Panc1 (cell line): Measurements from ENCODE around the gene CDKN3. TPM values are rescaled to one million over a fixed set of nuclear protein-coding genes. Genes with fewer than 3 reads are reported as not detected.
"Not testable (repeated sequence)": the region's sequence is repeated elsewhere in the genome, so short reads cannot be mapped to it uniquely, and the experiment has no call there.

Experiments used
- ATAC-seq: fragments of 200-7000 bp; cut with Tn5 transposase; 2 replicates; pipeline ENCODE4 v1.9.1; 2020; ENCODE audit warnings: mild to moderate bottlenecking, moderate library complexity
- BruUV-seq: library from RNA; stranded (reverse); fragments of 400-500 nt; replicated peaks from 2 replicates; lab custom pipeline; 2021; lab: Mats Ljungman, UMichigan
- CTCF ChIA-PET: fragments of 300-600 bp; sonication (Branson Sonifier 250); formaldehyde crosslinking; loops from one replicate; lab custom pipeline; 2022; ENCODE audit warnings: antibody characterized with exemption; lab: Charles Lee
- POLR2A ChIA-PET: fragments of 300-600 bp; sonication (Branson Sonifier 250); formaldehyde crosslinking; loops from one replicate; lab custom pipeline; 2022; ENCODE audit warnings: antibody characterized with exemption; lab: Charles Lee
- DNase-seq: peaks from one replicate; pipeline ENCODE4 v3.0.0-alpha.2; 2010; ENCODE audit warnings: low read depth, low spot score
- H3K27ac ChIP-seq: 2 replicates; pipeline ENCODE4 v1.5.1; 2011; ENCODE audit warnings: mild to moderate bottlenecking, low read length, inconsistent platforms
- H3K27me3 ChIP-seq: fragments of 200-500 bp; sonication (Bioruptor generic); 2 replicates; pipeline ENCODE4 v1.6.0; 2014; ENCODE audit warnings: low read length, inconsistent platforms; ENCODE audit not compliant: control insufficient read depth, insufficient read depth
- H3K36me3 ChIP-seq: fragments of 200-500 bp; sonication (Bioruptor generic); 2 replicates; pipeline ENCODE4 v1.5.1; 2014; ENCODE audit warnings: inconsistent platforms, mild to moderate bottlenecking, low read length, moderate library complexity; ENCODE audit not compliant: control insufficient read depth, insufficient read depth
- H3K4me1 ChIP-seq: 2 replicates; pipeline ENCODE4 v1.5.1; 2011; ENCODE audit warnings: inconsistent platforms, mild to moderate bottlenecking, low read length, moderate library complexity; ENCODE audit not compliant: control insufficient read depth, insufficient read depth
- H3K4me3 ChIP-seq, 2 experiments: 2 replicates each; pipeline ENCODE4 v1.5.1; 2011 to 2012; ENCODE audit warnings: low read depth in 2 of 2, low read length in 2 of 2, mild to moderate bottlenecking in 2 of 2, inconsistent platforms in 1 of 2, moderate library complexity in 1 of 2
- H3K9me3 ChIP-seq: fragments of 200-500 bp; sonication (Bioruptor generic); 2 replicates; pipeline ENCODE4 v1.5.1; 2014; ENCODE audit warnings: low read depth, mild to moderate bottlenecking, inconsistent platforms, low read length, moderate library complexity; ENCODE audit not compliant: control insufficient read depth, insufficient read depth
- CTCF ChIP-seq: fragments of 450-650 bp; IDR thresholded peaks from 2 replicates; pipeline ENCODE4 v1.5.1; 2017; ENCODE audit warnings: mild to moderate bottlenecking
- POLR2AphosphoS5 ChIP-seq: IDR thresholded peaks from 2 replicates; pipeline ENCODE4 v1.6.1; 2012; ENCODE audit warnings: mild to moderate bottlenecking, low read depth, low read length, moderate library complexity
- SIN3A ChIP-seq: IDR thresholded peaks from 2 replicates; pipeline ENCODE4 v1.6.1; 2012; ENCODE audit warnings: low read depth, mild to moderate bottlenecking, low read length, moderate library complexity, borderline replicate concordance; ENCODE audit not compliant: insufficient read depth
- TCF7L2 ChIP-seq: IDR thresholded peaks from 2 replicates; pipeline ENCODE4 v1.6.1; 2011; ENCODE audit warnings: mild to moderate bottlenecking, low read depth, low read length, inconsistent platforms
- in situ Hi-C: cut with HindIII; loops from 2 replicates; pipeline ENCODE4 v1.10.0; 2016; ENCODE audit warnings: low sequenced_read_pairs, low pct_unique_long_range_greater_than_20kb
- intact Hi-C: fragments of 100-400 bp; cut with micrococcal nuclease; formaldehyde crosslinking; loops from one replicate; pipeline ENCODE4 v1.10.0; 2022; ENCODE audit not compliant: unreplicated experiment
- total RNA-seq: library from RNA; stranded (reverse); gene quantifications from one replicate; pipeline ENCODE4 v1.2.1, GENCODE V29; 2021; ENCODE audit not compliant: unreplicated experiment

The CDKN3 gene
- total RNA-seq, 1 experiment from 2014 or later: 36.1 TPM

- DNase-seq (no peak), ATAC-seq (no peak)
- H3K4me3 ChIP-seq: no peak overlapping the region
- ChIA-PET POLR2A (no interaction called here), CTCF (no interaction called here)
- H3K4me1 ChIP-seq: no peaks in the 10 kb centered on the region
- no peaks in the 10 kb centered on the region for H3K9me3 ChIP-seq
- in situ Hi-C loops: no loop called here
- no peak overlapping the region for H3K27ac ChIP-seq
- no TSS peak for BruUV-seq
- TF ChIP-seq SIN3A: no peak
- no peak for TF ChIP-seq POLR2AphosphoS5
- H3K36me3 ChIP-seq: no peaks in the 10 kb centered on the region
- no peaks in the 10 kb centered on the region for H3K27me3 ChIP-seq
- intact Hi-C loops: no loop called here
Observed at GRCh38 chr14:54374117-54374884, 22.5 kb upstream of the CDKN3 start.

GRCh38 chr14:54377501-54377900 lies 19.3 kb upstream of the CDKN3 start:
- H3K36me3 ChIP-seq: no peaks in the 10 kb centered on the region
- intact Hi-C loops (no loop called here), in situ Hi-C loops (no loop called here)
- no peak overlapping the region for H3K4me3 ChIP-seq
- no peak overlapping the region for H3K27ac ChIP-seq
- POLR2A ChIA-PET: no interaction called here
- no peaks in the 10 kb centered on the region for H3K4me1 ChIP-seq
- CTCF ChIA-PET: no interaction called here
- H3K9me3 ChIP-seq: no peaks in the 10 kb centered on the region
- no peaks in the 10 kb centered on the region for H3K27me3 ChIP-seq
- no peak for TF ChIP-seq POLR2AphosphoS5
- TF ChIP-seq CTCF: no peak
- no peak for TF ChIP-seq SIN3A
- no peak for TF ChIP-seq TCF7L2
- no TSS peak for BruUV-seq
- no peak for ATAC-seq
- DNase-seq: no peak

- intact Hi-C loops, CTCF ChIA-PET, BruUV-seq: not testable (repeated sequence)
Observed at GRCh38 chr14:54378893-54379292, 17.9 kb upstream of the CDKN3 start.

GRCh38 chr14:54380558-54380957 lies 16.2 kb upstream of the CDKN3 start:
- BruUV-seq, POLR2A ChIA-PET: not testable (repeated sequence)

More at GRCh38 chr14:54378893-54379292, 17.9 kb upstream of the CDKN3 start:
- H3K4me1 ChIP-seq, POLR2A ChIA-PET, in situ Hi-C loops, H3K27ac ChIP-seq, H3K9me3 ChIP-seq, H3K36me3 ChIP-seq, H3K4me3 ChIP-seq, ATAC-seq, DNase-seq, H3K27me3 ChIP-seq: not testable (repeated sequence)

More at GRCh38 chr14:54380558-54380957, 16.2 kb upstream of the CDKN3 start:
- H3K4me3 ChIP-seq, H3K27ac ChIP-seq, intact Hi-C loops, ATAC-seq, H3K27me3 ChIP-seq, H3K4me1 ChIP-seq, in situ Hi-C loops, H3K36me3 ChIP-seq, CTCF ChIA-PET, DNase-seq, H3K9me3 ChIP-seq: not testable (repeated sequence)
